Caco-2 (cell line): ENCODE data around the gene NUAK1. TPM values are rescaled to one million over a fixed set of nuclear protein-coding genes. Genes with fewer than 3 reads are reported as not detected.

Experiments
- Bru-seq: library from RNA; stranded (reverse); fragments of 400-500 nt; gene quantifications from one replicate; lab custom pipeline; 2021; lab: Mats Ljungman, UMichigan
- BruChase-seq, 2 experiments: library from RNA; stranded (reverse); fragments of 400-500 nt; gene quantifications; one replicate each; lab custom pipeline; 2021; lab: Mats Ljungman, UMichigan
- BruUV-seq: library from RNA; stranded (reverse); fragments of 400-500 nt; replicated peaks from 2 replicates; lab custom pipeline; 2021; lab: Mats Ljungman, UMichigan
- CTCF ChIA-PET: fragments of 300-600 bp; sonication (Branson Sonifier 250); formaldehyde crosslinking; loops from one replicate; lab custom pipeline; 2022; ENCODE audit warnings: antibody characterized with exemption; lab: Charles Lee
- POLR2A ChIA-PET: fragments of 300-600 bp; sonication (Branson Sonifier 250); formaldehyde crosslinking; loops from one replicate; lab custom pipeline; 2022; ENCODE audit warnings: antibody characterized with exemption; lab: Charles Lee
- DNase-seq, 2 experiments: peaks; one replicate each; pipeline versions ENCODE4 v3.0.0 to v3.0.0-alpha.2; 2020 to 2022
- H3K27me3 ChIP-seq: replicated peaks from 2 replicates; pipeline ENCODE4 v1.6.0; 2011; ENCODE audit warnings: low read length; ENCODE audit not compliant: control insufficient read depth, insufficient read depth
- H3K36me3 ChIP-seq: 2 replicates; pipeline ENCODE4 v1.5.1; 2011; ENCODE audit warnings: low read length; ENCODE audit not compliant: control insufficient read depth, insufficient read depth
- H3K4me1 ChIP-seq: fragments of 250-450 bp; sonication (Bioruptor Pico); 2 replicates; pipeline ENCODE4 v1.5.1; 2020; ENCODE audit warnings: mild to moderate bottlenecking
- H3K4me3 ChIP-seq: 2 replicates; pipeline ENCODE4 v1.5.1; 2011; ENCODE audit warnings: low read depth, mild to moderate bottlenecking, control low read depth, low read length
- H3K9me3 ChIP-seq: fragments of 250-450 bp; sonication (Bioruptor Pico); 2 replicates; pipeline ENCODE4 v1.5.1; 2020; ENCODE audit warnings: mild to moderate bottlenecking, moderate library complexity
- H3K27ac Mint-ChIP-seq: one replicate; pipeline ENCODE4 v1.8.0; 2022; ENCODE audit warnings: mixed read lengths; ENCODE audit not compliant: unreplicated experiment
- H3K27me3 Mint-ChIP-seq: one replicate; pipeline ENCODE4 v1.8.0; 2022; ENCODE audit warnings: mixed read lengths; ENCODE audit not compliant: insufficient read depth, unreplicated experiment
- H3K36me3 Mint-ChIP-seq: one replicate; pipeline ENCODE4 v1.8.0; 2022; ENCODE audit warnings: mild to moderate bottlenecking, mixed read lengths; ENCODE audit not compliant: insufficient read depth, unreplicated experiment
- H3K4me1 Mint-ChIP-seq: one replicate; pipeline ENCODE4 v1.8.0; 2022; ENCODE audit warnings: low read depth, mixed read lengths; ENCODE audit not compliant: unreplicated experiment
- H3K4me3 Mint-ChIP-seq: one replicate; pipeline ENCODE4 v1.8.0; 2022; ENCODE audit warnings: mild to moderate bottlenecking, moderate library complexity, mixed read lengths; ENCODE audit not compliant: unreplicated experiment
- H3K9me3 Mint-ChIP-seq: one replicate; pipeline ENCODE4 v1.8.0; 2022; ENCODE audit warnings: mixed read lengths; ENCODE audit not compliant: unreplicated experiment
- CTCF ChIP-seq, 2 experiments: fragments of 200-600 bp in 1 of 2; IDR thresholded peaks; 1 replicate in 1 of 2; 2 replicates in 1 of 2; pipeline versions ENCODE4 v1.5.1 to v1.8.0; 2011 to 2022; ENCODE audit warnings: antibody characterized with exemption in 1 of 2, control low read depth in 1 of 2, inconsistent platforms in 1 of 2, low read depth in 1 of 2, low read length in 1 of 2, mild to moderate bottlenecking in 1 of 2, moderate library complexity in 1 of 2; ENCODE audit not compliant: insufficient read depth in 1 of 2, severe bottlenecking in 1 of 2, unreplicated experiment in 1 of 2
- intact Hi-C: fragments of 100-400 bp; cut with micrococcal nuclease; formaldehyde crosslinking; loops from one replicate; pipeline ENCODE4 v1.10.0; 2022; ENCODE audit not compliant: unreplicated experiment
- long read RNA-seq: library from polyadenylated mRNA; stranded (forward); transcript quantifications from one replicate; pipeline ENCODE4 v2.0.0, GENCODE V29; 2022
- total RNA-seq: library from RNA; stranded (reverse); gene quantifications from 2 replicates; pipeline ENCODE4 v1.2.3, GENCODE V29; 2022

NUAK1 gene
- 3.7 and 4.2 TPM in 2 replicates for total RNA-seq
- Bru-seq, nascent RNA: percentile 66 among the genes with signal in this experiment
- percentile 53 among the genes with signal in this experiment for BruChase-seq, experiment 1, labeled RNA remaining after a 2-hour chase
- percentile 42 among the genes with signal in this experiment for BruChase-seq, experiment 2, labeled RNA remaining after a 6-hour chase
- long read RNA-seq, partial matches to known transcripts: 0 of 1 reads
- long read RNA-seq, other reads (novel, unspliced or antisense): 1 of 1 reads

- Mint-ChIP-seq H3K9me3 (no peaks in the 10 kb centered on the region), H3K36me3 (no peaks in the 10 kb centered on the region), H3K27me3 (peaks cover 2% of the 10 kb centered on the region), H3K27ac (peak within 1 kb of the TSS; percentile 64), H3K4me3 (peak within 1 kb of the TSS; percentile 96), H3K4me1 (peaks cover 48% of the 10 kb centered on the region)
- Histone ChIP-seq H3K36me3 (peaks cover 1% of the 10 kb centered on the region; the same call in 1 of the 2 replicates), H3K4me1 (peaks cover 17% of the 10 kb centered on the region), H3K4me3 (peak within 1 kb of the TSS; percentile 82), H3K27me3 (no peaks in the 10 kb centered on the region; the same call in 1 of the 2 replicates), H3K9me3 (no peaks in the 10 kb centered on the region)
- no peak for TF ChIP-seq CTCF (IDR thresholded peaks at IDR 0.05; ENCODE audit: insufficient read depth in 1 of 2, low read depth in 1 of 2, low read length in 1 of 2, severe bottlenecking in 1 of 2, unreplicated experiment in 1 of 2)
- ChIA-PET POLR2A (interaction anchor here (0.6 to 0.8 kb wide), 2 partner anchors 278 to 688 kb away, joined by 3 read pairs; no protein-coding TSS in a partner anchor), CTCF (interaction anchor here (0.7 to 2.0 kb wide), 5 partner anchors 10 to 718 kb away, joined by 3 to 12 read pairs (median 4); no protein-coding TSS in a partner anchor)
- peak; percentile 67 to 76 for DNase-seq
- no TSS peak for BruUV-seq
- intact Hi-C loops: loop anchor here (5.0 to 10.0 kb wide), 2 partner anchors 182 to 274 kb away; no protein-coding TSS in a partner anchor
These were observed at the start of gene NUAK1 for GRCh38 chr12:106138633-106139421. Gene NUAK1, minus strand, starts transcription at chr12:106138954. Its CDS starts 301 bp downstream, at chr12:106138653.

- no TSS peak for BruUV-seq
- CTCF ChIA-PET: interaction anchor here (2.1 kb wide), 1 partner anchor 39 kb away, joined by 5 read pairs; no protein-coding TSS in a partner anchor
These were observed 49.5 kb upstream of the NUAK1 start for GRCh38 chr12:106188256-106188655.

More at GRCh38 chr12:106188256-106188655, 49.5 kb upstream of the NUAK1 start:
- Histone ChIP-seq H3K9me3 (no peaks in the 10 kb centered on the region), H3K4me1 (no peaks in the 10 kb centered on the region), H3K36me3 (no peaks in the 10 kb centered on the region), H3K27me3 (no peaks in the 10 kb centered on the region), H3K4me3 (no peak overlapping the region)
- Mint-ChIP-seq H3K27ac (no peak overlapping the region), H3K36me3 (no peaks in the 10 kb centered on the region), H3K9me3 (no peaks in the 10 kb centered on the region), H3K27me3 (no peaks in the 10 kb centered on the region), H3K4me3 (no peak overlapping the region), H3K4me1 (no peaks in the 10 kb centered on the region)
- intact Hi-C loops: no loop called here
- POLR2A ChIA-PET: no interaction called here
- no peak for DNase-seq
- no peak for TF ChIP-seq CTCF (IDR thresholded peaks at IDR 0.05; ENCODE audit: insufficient read depth in 1 of 2, low read depth in 1 of 2, low read length in 1 of 2, severe bottlenecking in 1 of 2, unreplicated experiment in 1 of 2)
